ENCODE data around the gene GNG2. TPM values are rescaled to one million over a fixed set of nuclear protein-coding genes. Genes with fewer than 3 reads are reported as not detected.
A peak's percentile ranks its signal among the peaks of the same experiment; 100 is the strongest.

GNG2 gene
- total RNA-seq, 1 experiment from 2014 or later: not detected

DNA sequence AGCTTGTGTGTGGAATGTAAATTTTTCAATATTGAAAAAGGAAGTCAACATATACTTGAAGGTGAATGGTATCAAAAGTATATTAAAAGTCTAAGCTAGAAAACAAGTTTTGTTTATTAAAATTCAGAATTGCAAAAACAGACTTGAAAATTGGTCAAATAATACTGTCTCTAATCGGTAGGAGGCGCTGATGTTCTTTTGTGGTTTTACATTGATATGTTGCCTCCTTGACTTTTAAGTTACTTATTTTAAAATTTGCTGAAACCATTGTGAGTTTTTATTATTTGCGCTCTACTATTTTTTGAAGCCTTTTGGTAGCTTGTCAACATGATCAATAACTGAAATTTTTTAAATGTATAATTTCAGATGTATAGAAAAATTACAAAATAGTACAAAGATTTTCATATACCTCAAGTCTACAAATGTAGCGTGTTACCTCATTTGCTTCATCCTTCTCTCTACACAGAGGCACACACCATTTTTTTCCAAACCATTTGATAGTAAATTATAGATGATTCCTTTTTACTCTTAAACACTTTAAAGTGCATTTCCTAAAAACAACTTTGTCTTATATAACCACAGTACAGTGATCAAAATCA lies 135.8 kb downstream of the GNG2 start:
- intact Hi-C loops (cut with micrococcal nuclease; ENCODE audit: unreplicated experiment): loop anchor here (1.0 kb wide), 1 partner anchor 135 kb away; no protein-coding TSS in a partner anchor
- no peaks in the 10 kb centered on the region for H3K9me3 Mint-ChIP-seq (ENCODE audit: low read depth, unreplicated experiment)
- H3K4me1 Mint-ChIP-seq (ENCODE audit: low read depth, unreplicated experiment): peaks cover 9% of the 10 kb centered on the region
- no peaks in the 10 kb centered on the region for H3K27me3 Mint-ChIP-seq (ENCODE audit: unreplicated experiment)
- CTCF ChIA-PET: no interaction called here
- no TSS peak for BruUV-seq (replicated peaks)
- no peak for DNase-seq
- no peak overlapping the region for H3K4me3 Mint-ChIP-seq (ENCODE audit: low read depth, unreplicated experiment)
- H3K27ac Mint-ChIP-seq (ENCODE audit: unreplicated experiment): no peak overlapping the region
- TF ChIP-seq, protein P1, sequence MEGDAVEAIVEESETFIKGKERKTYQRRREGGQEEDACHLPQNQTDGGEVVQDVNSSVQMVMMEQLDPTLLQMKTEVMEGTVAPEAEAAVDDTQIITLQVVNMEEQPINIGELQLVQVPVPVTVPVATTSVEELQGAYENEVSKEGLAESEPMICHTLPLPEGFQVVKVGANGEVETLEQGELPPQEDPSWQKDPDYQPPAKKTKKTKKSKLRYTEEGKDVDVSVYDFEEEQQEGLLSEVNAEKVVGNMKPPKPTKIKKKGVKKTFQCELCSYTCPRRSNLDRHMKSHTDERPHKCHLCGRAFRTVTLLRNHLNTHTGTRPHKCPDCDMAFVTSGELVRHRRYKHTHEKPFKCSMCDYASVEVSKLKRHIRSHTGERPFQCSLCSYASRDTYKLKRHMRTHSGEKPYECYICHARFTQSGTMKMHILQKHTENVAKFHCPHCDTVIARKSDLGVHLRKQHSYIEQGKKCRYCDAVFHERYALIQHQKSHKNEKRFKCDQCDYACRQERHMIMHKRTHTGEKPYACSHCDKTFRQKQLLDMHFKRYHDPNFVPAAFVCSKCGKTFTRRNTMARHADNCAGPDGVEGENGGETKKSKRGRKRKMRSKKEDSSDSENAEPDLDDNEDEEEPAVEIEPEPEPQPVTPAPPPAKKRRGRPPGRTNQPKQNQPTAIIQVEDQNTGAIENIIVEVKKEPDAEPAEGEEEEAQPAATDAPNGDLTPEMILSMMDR (IDR thresholded peaks at IDR 0.05; ENCODE audit: unreplicated experiment): peak; percentile 31
- H3K36me3 Mint-ChIP-seq (ENCODE audit: insufficient read depth, unreplicated experiment): peaks cover 20% of the 10 kb centered on the region

DNA sequence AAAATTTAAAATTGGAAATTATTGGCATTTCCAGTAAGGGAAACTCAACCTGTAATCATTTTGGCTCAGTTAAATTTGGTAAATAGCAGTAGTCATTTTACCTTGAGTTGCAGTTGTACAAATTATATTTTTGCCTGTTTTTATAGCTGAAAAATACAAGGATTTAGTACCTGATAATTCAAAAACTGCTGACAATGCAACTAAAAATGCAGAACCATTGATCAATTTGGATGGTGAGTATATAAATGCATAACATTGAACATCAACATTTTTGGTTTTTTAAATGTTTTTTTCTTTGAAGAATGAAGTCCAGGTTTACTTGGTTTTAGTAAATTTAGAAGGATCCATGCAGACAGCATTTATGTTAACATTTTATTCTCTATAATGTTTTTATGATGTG lies 137.9 kb downstream of the GNG2 start:
- intact Hi-C loops (cut with micrococcal nuclease; ENCODE audit: unreplicated experiment): no loop called here
- Mint-ChIP-seq H3K9me3 (ENCODE audit: low read depth, unreplicated experiment) (no peaks in the 10 kb centered on the region), H3K27me3 (ENCODE audit: unreplicated experiment) (no peaks in the 10 kb centered on the region), H3K4me1 (ENCODE audit: low read depth, unreplicated experiment) (peaks cover 9% of the 10 kb centered on the region), H3K36me3 (ENCODE audit: insufficient read depth, unreplicated experiment) (peaks cover 13% of the 10 kb centered on the region), H3K27ac (ENCODE audit: unreplicated experiment) (no peak overlapping the region), H3K4me3 (ENCODE audit: low read depth, unreplicated experiment) (no peak overlapping the region)
- no TSS peak for BruUV-seq (replicated peaks)
- no peak for DNase-seq
- CTCF ChIA-PET: no interaction called here
- TF ChIP-seq, protein P1 (IDR thresholded peaks at IDR 0.05; ENCODE audit: unreplicated experiment): no peak

DNA sequence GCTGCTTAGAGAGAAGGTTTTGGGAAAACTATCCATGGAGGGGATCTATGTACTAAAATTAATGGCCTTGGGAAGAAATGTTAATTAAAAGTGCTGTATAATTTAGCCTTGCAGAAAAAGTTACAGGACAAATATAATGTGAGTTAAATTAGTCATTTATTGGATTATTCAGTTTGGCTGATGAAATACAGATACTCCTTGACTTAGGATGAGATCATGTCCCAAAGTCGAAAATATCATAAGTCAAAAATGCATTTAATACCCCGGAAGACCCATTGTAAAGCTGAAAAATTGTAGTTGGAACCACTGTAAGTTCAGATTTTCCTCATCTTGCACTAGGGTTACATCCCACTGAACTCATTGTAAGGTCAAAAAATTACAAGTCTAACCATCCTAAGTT lies 138.7 kb downstream of the GNG2 start:
- H3K27ac Mint-ChIP-seq (ENCODE audit: unreplicated experiment): no peak overlapping the region
- BruUV-seq (replicated peaks): no TSS peak

DNA sequence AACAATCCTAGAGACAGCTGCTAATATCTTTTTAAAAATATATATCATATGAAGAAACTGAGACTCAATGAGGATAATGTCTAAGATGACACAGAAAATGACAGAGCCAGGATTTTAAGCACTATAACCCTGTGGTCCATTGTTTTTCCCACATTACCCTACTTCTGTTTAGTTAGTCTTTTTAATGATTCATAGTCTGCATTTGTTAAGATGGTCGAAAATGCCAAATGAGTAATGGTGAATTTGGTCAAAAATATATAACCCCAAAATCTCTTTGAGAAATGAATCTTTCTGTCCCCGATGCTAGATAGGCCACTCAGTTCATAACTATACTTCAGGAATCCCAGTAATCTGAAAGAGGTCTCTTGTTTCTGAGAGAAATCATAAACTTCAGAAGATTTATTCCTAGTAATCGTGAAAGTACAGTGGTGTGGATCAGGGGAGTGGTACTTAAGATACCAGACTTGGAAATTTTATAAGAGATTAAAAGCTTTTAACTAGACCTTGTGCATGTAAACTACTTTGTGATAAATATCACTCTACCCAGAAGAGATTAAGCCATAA lies 139.7 kb downstream of the GNG2 start:
- H3K27ac Mint-ChIP-seq (ENCODE audit: unreplicated experiment): no peak overlapping the region
- H3K36me3 Mint-ChIP-seq (ENCODE audit: insufficient read depth, unreplicated experiment): peaks cover 12% of the 10 kb centered on the region
- no peaks in the 10 kb centered on the region for H3K27me3 Mint-ChIP-seq (ENCODE audit: unreplicated experiment)
- H3K4me3 Mint-ChIP-seq (ENCODE audit: low read depth, unreplicated experiment): no peak overlapping the region
- H3K4me1 Mint-ChIP-seq (ENCODE audit: low read depth, unreplicated experiment): peaks cover 5% of the 10 kb centered on the region
- H3K9me3 Mint-ChIP-seq (ENCODE audit: low read depth, unreplicated experiment): no peaks in the 10 kb centered on the region
- BruUV-seq (replicated peaks): no TSS peak
- TF ChIP-seq, protein P1 (IDR thresholded peaks at IDR 0.05; ENCODE audit: unreplicated experiment): no peak
- intact Hi-C loops (cut with micrococcal nuclease; ENCODE audit: unreplicated experiment): no loop called here
- DNase-seq: no peak
- CTCF ChIA-PET: no interaction called here

More for the DNA sequence above, 138.7 kb downstream of the GNG2 start:
- peaks cover 14% of the 10 kb centered on the region for H3K36me3 Mint-ChIP-seq (ENCODE audit: insufficient read depth, unreplicated experiment)
- CTCF ChIA-PET: no interaction called here
- DNase-seq: no peak
- no peaks in the 10 kb centered on the region for H3K27me3 Mint-ChIP-seq (ENCODE audit: unreplicated experiment)
- no peaks in the 10 kb centered on the region for H3K9me3 Mint-ChIP-seq (ENCODE audit: low read depth, unreplicated experiment)
- no peak overlapping the region for H3K4me3 Mint-ChIP-seq (ENCODE audit: low read depth, unreplicated experiment)
- intact Hi-C loops (cut with micrococcal nuclease; ENCODE audit: unreplicated experiment): no loop called here
- peaks cover 9% of the 10 kb centered on the region for H3K4me1 Mint-ChIP-seq (ENCODE audit: low read depth, unreplicated experiment)
- TF ChIP-seq, protein P1 (IDR thresholded peaks at IDR 0.05; ENCODE audit: unreplicated experiment): no peak

Data from Calu3 (cell line).